CD4-positive, CD25-positive, alpha-beta regulatory T cell (primary cell): ENCODE results near the gene FAM219B. TPM values are rescaled to one million over a fixed set of nuclear protein-coding genes. Genes with fewer than 3 reads are reported as not detected.
"Not testable (repeated sequence)": the region's sequence is repeated elsewhere in the genome, so short reads cannot be mapped to it uniquely, and the experiment has no call there.

Experiments used
- ATAC-seq, 2 donors: fragments of 150-1000 bp; cut with Tn5 transposase; one replicate each; pipeline ENCODE4 v1.10.0; 2021; ENCODE audit warnings: low read depth in 2 of 2, moderate number of reproducible peaks in 2 of 2, moderate library complexity in 1 of 2
- DNase-seq, 3 donors: peaks; one replicate each; pipeline versions ENCODE4 v3.0.0 to v3.0.0-alpha.2; 2012 to 2022; ENCODE audit warnings: mixed read lengths in 1 of 3
- H3K27ac ChIP-seq: one replicate; pipeline ENCODE4 v1.7.0; 2013; ENCODE audit warnings: mild to moderate bottlenecking, low read length; ENCODE audit not compliant: insufficient read depth, poor library complexity, severe bottlenecking
- H3K27me3 ChIP-seq: one replicate; pipeline ENCODE4 v1.7.0; 2013; ENCODE audit warnings: low read length; ENCODE audit not compliant: control insufficient read depth, insufficient read depth
- H3K36me3 ChIP-seq: one replicate; pipeline ENCODE4 v1.7.0; 2013; ENCODE audit warnings: mild to moderate bottlenecking, low read length, moderate library complexity; ENCODE audit not compliant: control insufficient read depth, insufficient read depth
- H3K4me1 ChIP-seq: 2 replicates; pipeline ENCODE4 v1.7.0; 2013; ENCODE audit warnings: mild to moderate bottlenecking, low read length; ENCODE audit not compliant: insufficient read depth, control insufficient read depth, poor library complexity, severe bottlenecking
- H3K4me3 ChIP-seq: one replicate; pipeline ENCODE4 v1.7.0; 2013; ENCODE audit warnings: low read depth, mild to moderate bottlenecking, low read length, moderate library complexity
- H3K9me3 ChIP-seq, 2 experiments: 1 replicate in 1 of 2; 2 replicates in 1 of 2; pipeline ENCODE4 v1.7.0; 2013; ENCODE audit warnings: low read length in 2 of 2, mild to moderate bottlenecking in 1 of 2, moderate library complexity in 1 of 2; ENCODE audit not compliant: control insufficient read depth in 2 of 2
- H3K27ac Mint-ChIP-seq, 3 donors: one replicate each; pipeline ENCODE4 v1.8.0; 2020 to 2022; ENCODE audit warnings: mild to moderate bottlenecking in 3 of 3, mixed read lengths in 3 of 3, moderate library complexity in 2 of 3
- H3K27me3 Mint-ChIP-seq: one replicate; pipeline ENCODE4 v1.8.0; 2022; ENCODE audit warnings: mild to moderate bottlenecking, mixed read lengths
- H3K36me3 Mint-ChIP-seq: one replicate; pipeline ENCODE4 v1.8.0; 2020; ENCODE audit warnings: mixed read lengths
- H3K4me1 Mint-ChIP-seq, 4 donors: one replicate each; pipeline ENCODE4 v1.8.0; 2020 to 2022; ENCODE audit warnings: mixed read lengths in 4 of 4, mild to moderate bottlenecking in 1 of 4
- H3K4me3 Mint-ChIP-seq, 4 donors: one replicate each; pipeline ENCODE4 v1.8.0; 2020 to 2022; ENCODE audit warnings: mild to moderate bottlenecking in 4 of 4, mixed read lengths in 4 of 4, moderate library complexity in 3 of 4
- H3K9me3 Mint-ChIP-seq, 7 donors: one replicate each; pipeline ENCODE4 v1.8.0; 2020 to 2022; ENCODE audit warnings: mixed read lengths in 7 of 7, mild to moderate bottlenecking in 3 of 7, moderate library complexity in 2 of 7
- polyA plus RNA-seq, 4 donors: library from polyadenylated mRNA; unstranded; fragments of 300-500 nt; fragmentation: Illumina TruSeq; gene quantifications; one replicate each; pipeline ENCODE4 v1.2.3, GENCODE V29; 2021
- total RNA-seq: library from RNA; stranded (reverse); gene quantifications from one replicate; pipeline ENCODE4 v1.2.3, GENCODE V29; 2022

Gene FAM219B
- total and polyA plus RNA-seq, 5 donors from 2014 or later: 22.0 to 79.7 (median 26.2) TPM

DNA sequence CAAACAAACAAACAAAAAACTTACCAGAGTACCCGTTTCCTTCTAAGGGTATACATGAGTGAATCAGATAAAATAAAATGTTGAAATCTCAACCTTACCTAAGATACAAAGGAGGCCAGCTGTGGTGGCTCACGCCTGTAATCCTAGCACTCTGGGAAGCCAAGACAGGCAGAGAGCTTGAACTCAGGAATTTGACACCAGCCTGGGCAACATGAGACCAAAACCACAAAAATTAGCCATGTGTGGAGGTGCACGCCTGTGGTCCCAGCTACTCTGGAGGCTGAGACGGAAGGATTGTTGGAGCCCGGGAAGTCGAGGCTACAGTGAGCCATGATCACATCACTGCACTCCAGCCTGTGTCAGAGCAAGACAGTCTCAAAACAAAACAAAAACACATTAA lies 11.0 kb upstream of the FAM219B start:
- peaks cover 23% of the 10 kb centered on the region for H3K36me3 Mint-ChIP-seq
- Histone ChIP-seq H3K36me3 (peaks cover 51% of the 10 kb centered on the region), H3K27ac (no peak overlapping the region), H3K9me3 (no peaks in the 10 kb centered on the region), H3K4me1 (no peaks in the 10 kb centered on the region), H3K4me3 (no peak overlapping the region), H3K27me3 (no peaks in the 10 kb centered on the region)
- no peaks in the 10 kb centered on the region for H3K27me3 Mint-ChIP-seq
- no peak overlapping the region for H3K27ac Mint-ChIP-seq
- H3K4me3 Mint-ChIP-seq: no peak overlapping the region
- DNase-seq: no peak
- no peak for ATAC-seq
- peaks cover 0 to 20% (median 1%) of the 10 kb centered on the region in 4 donors for H3K4me1 Mint-ChIP-seq
- H3K9me3 Mint-ChIP-seq: no peaks in the 10 kb centered on the region

DNA sequence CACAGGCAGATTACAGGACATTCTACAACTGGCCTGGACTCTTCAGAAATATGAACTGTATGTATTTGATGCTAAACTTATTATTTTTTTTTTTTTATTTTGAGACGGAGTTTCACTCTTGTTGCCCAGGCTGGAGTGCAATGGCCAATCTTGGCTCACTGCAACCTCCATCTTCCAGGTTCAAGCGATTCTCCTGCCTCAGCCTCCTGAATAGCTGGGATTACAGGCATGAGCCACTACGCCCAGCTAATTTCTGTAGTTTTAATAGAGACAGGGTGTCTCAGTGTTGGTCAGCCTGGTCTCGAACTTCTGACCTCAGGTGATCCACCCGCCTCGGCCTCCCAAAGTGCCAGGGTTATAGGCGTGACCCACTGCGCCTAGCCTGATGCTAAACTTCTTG lies 7.1 kb upstream of the FAM219B start:
- peaks cover 23% of the 10 kb centered on the region for H3K36me3 ChIP-seq
- ATAC-seq, H3K27me3 Mint-ChIP-seq, H3K27ac ChIP-seq, H3K4me1 ChIP-seq, DNase-seq, H3K36me3 Mint-ChIP-seq, H3K27me3 ChIP-seq, H3K4me3 Mint-ChIP-seq, H3K9me3 Mint-ChIP-seq, H3K4me3 ChIP-seq, H3K9me3 ChIP-seq: not testable (repeated sequence)
- Mint-ChIP-seq H3K4me1 (peaks cover 2 to 10% (median 5%) of the 10 kb centered on the region in 4 donors), H3K27ac (peak overlapping the region in 2 of 3 donors; percentile 16 to 64)

DNA sequence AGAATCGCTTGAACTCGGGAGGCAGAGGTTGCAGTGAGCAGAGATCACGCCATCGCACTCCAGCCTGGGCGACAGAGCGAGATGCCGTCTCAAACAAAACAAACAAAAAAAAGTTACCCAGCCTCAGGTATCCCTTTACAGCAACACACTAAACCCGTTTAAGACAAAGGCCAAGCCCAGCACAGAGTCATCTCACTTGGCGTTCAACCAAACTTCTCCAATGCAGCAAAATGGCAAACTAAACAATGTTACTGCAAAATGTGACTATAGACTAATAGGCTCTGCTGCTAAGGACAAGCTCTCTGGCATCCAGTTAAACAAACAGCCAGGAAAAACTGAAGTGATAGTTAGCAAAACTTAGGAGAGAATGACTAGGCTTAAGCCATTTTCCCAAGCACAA lies 6.4 kb upstream of the FAM219B start:
- H3K27me3 ChIP-seq: no peaks in the 10 kb centered on the region
- no peak overlapping the region for H3K27ac ChIP-seq
- H3K4me3 ChIP-seq: no peak overlapping the region
- H3K4me1 ChIP-seq: no peaks in the 10 kb centered on the region
- H3K36me3 ChIP-seq: peaks cover 17% of the 10 kb centered on the region
- Mint-ChIP-seq H3K27ac (no peak overlapping the region), H3K9me3 (no peaks in the 10 kb centered on the region), H3K4me1 (peaks cover 3 to 10% (median 6%) of the 10 kb centered on the region in 4 donors), H3K36me3 (peaks cover 5% of the 10 kb centered on the region), H3K27me3 (no peaks in the 10 kb centered on the region), H3K4me3 (no peak overlapping the region)
- H3K9me3 ChIP-seq: no peaks in the 10 kb centered on the region
- DNase-seq (no peak), ATAC-seq (no peak)

DNA sequence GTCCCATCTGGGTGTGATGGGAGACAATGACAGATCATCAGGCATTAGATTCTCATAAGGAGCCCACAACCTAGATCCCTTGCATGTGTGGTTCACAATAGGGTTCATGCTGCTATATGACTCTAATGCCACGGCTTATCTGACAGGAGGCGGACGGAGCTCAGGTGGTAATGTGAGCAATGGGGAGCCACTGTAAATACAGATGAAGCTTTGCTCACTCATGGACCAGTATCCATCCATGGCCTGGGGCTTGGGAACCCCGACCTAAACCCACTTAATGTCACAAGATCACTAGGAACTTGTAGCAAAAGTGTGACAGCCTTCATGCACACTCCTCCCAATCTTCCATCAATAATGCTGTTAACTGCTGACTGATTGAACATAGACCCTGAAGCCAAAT lies 2.0 kb upstream of the FAM219B start:
- Mint-ChIP-seq H3K36me3 (peaks cover 16% of the 10 kb centered on the region), H3K4me1 (peaks cover 16 to 40% (median 30%) of the 10 kb centered on the region in 4 donors), H3K4me3 (peak overlapping the region in 3 of 4 donors; percentile 33 to 99 (median 44)), H3K9me3 (no peaks in the 10 kb centered on the region), H3K27ac (peak overlapping the region; percentile 7 to 46 (median 41)), H3K27me3 (no peaks in the 10 kb centered on the region)
- H3K27ac ChIP-seq: no peak overlapping the region
- no peak for DNase-seq
- H3K9me3 ChIP-seq: no peaks in the 10 kb centered on the region
- H3K4me1 ChIP-seq: peaks cover 24% of the 10 kb centered on the region
- ATAC-seq: no peak
- no peaks in the 10 kb centered on the region for H3K27me3 ChIP-seq
- no peak overlapping the region for H3K4me3 ChIP-seq
- peaks cover 13% of the 10 kb centered on the region for H3K36me3 ChIP-seq

- Mint-ChIP-seq H3K4me1 (peaks cover 12 to 44% (median 34%) of the 10 kb centered on the region in 4 donors), H3K27ac (peak overlapping the region; percentile 98), H3K9me3 (no peaks in the 10 kb centered on the region), H3K27me3 (no peaks in the 10 kb centered on the region), H3K4me3 (peak overlapping the region; percentile 99), H3K36me3 (peaks cover 14% of the 10 kb centered on the region)
- H3K27me3 ChIP-seq: no peaks in the 10 kb centered on the region
- DNase-seq: no peak
- H3K36me3 ChIP-seq: peaks cover 21% of the 10 kb centered on the region
- ATAC-seq: peak in 1 of 2 donors; percentile 1
- peak overlapping the region; percentile 80 for H3K27ac ChIP-seq
- H3K4me3 ChIP-seq: peak overlapping the region; percentile 86
- H3K9me3 ChIP-seq: no peaks in the 10 kb centered on the region
- peaks cover 24% of the 10 kb centered on the region for H3K4me1 ChIP-seq
Observed at GRCh38 chr15:74907163-74907870, 666 bp upstream of the FAM219B start.

DNA sequence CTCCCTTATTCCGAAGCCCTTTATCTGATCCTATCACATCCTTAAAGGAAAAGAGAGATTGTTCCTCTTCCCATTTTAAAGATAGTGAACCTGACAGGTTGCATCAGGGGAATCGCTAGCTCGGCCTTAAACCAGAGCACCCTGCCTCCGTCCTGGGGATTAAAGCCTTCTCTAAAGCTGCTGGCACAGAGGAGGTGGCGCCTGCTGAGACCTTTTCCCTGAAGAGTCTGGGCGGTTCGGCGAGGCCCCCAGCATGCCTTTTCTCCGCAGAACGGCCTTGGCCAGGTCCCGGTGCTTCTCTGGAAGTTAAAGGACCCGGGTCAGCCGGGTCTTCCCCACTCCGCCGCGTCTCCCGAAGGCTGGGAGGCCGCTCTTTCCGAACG lies 593 bp downstream of the FAM219B start:
- Mint-ChIP-seq H3K4me3 (peak overlapping the region; percentile 96 to 99 (median 99)), H3K36me3 (peaks cover 22% of the 10 kb centered on the region), H3K27me3 (no peaks in the 10 kb centered on the region), H3K4me1 (peaks cover 21 to 56% (median 39%) of the 10 kb centered on the region in 4 donors), H3K9me3 (no peaks in the 10 kb centered on the region), H3K27ac (peak overlapping the region; percentile 58 to 98 (median 93))
- peaks cover 22% of the 10 kb centered on the region for H3K36me3 ChIP-seq
- peak; percentile 39 to 44 for ATAC-seq
- peak overlapping the region; percentile 86 for H3K4me3 ChIP-seq
- peak in 2 of 3 donors; percentile 27 to 51 for DNase-seq
- peaks cover 36% of the 10 kb centered on the region for H3K4me1 ChIP-seq
- no peaks in the 10 kb centered on the region for H3K9me3 ChIP-seq
- H3K27ac ChIP-seq: peak overlapping the region; percentile 80
- no peaks in the 10 kb centered on the region for H3K27me3 ChIP-seq

DNA sequence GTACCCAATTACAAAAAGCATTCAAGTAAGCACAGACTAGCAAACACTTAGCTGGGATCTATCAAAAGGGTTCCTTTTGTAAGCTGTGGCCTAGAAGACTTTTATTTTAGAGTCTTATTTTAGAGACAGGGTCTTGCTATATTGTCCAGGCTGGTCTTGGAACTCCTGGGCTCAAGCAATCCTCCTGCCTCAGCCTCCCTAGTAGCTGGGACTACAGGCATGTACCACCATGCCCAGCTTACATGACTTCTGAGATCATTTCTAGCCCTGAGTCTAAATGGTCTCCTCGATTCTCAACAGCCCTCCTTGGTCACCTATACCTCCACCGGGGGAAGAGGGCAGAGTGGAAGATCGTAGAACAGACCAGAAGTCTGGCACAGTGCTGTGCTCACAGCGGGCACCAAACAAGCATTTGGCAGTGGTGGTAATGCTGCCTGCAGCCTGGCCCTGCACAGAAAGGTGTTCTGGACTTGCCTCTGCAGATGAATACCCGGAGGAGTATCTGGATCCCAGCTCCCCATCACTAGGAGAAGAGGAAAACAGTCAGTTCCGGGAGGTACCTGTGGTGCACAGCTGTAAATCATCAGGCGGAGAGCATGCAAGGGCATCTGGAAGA lies 2.4 kb downstream of the FAM219B start:
- Histone ChIP-seq H3K9me3 (no peaks in the 10 kb centered on the region), H3K27me3 (no peaks in the 10 kb centered on the region), H3K27ac (no peak overlapping the region), H3K4me1 (peaks cover 39% of the 10 kb centered on the region), H3K4me3 (peak overlapping the region; percentile 86), H3K36me3 (peaks cover 33% of the 10 kb centered on the region)
- Mint-ChIP-seq H3K27ac (peak overlapping the region; percentile 14 to 98 (median 91)), H3K9me3 (no peaks in the 10 kb centered on the region), H3K36me3 (peaks cover 26% of the 10 kb centered on the region), H3K4me3 (peak overlapping the region; percentile 79 to 99 (median 99)), H3K4me1 (peaks cover 21 to 65% (median 41%) of the 10 kb centered on the region in 4 donors), H3K27me3 (no peaks in the 10 kb centered on the region)
- ATAC-seq: no peak
- DNase-seq: no peak
